BLaER1 (cell line): ENCODE data around the gene KLHL17.
"Not testable (repeated sequence)": the region's sequence is repeated elsewhere in the genome, so short reads cannot be mapped to it uniquely, and the experiment has no call there.

Experiments
- H3K27ac ChIP-seq: shearing (Covaris generic); formaldehyde crosslinking; 2 replicates; pipeline ENCODE4 v1.8.1; 2022
- H3K27me3 ChIP-seq: shearing (Covaris generic); formaldehyde crosslinking; 2 replicates; pipeline ENCODE4 v1.8.1; 2022
- H3K36me3 ChIP-seq: shearing (Covaris generic); formaldehyde crosslinking; 2 replicates; pipeline ENCODE4 v1.8.1; 2022
- H3K4me1 ChIP-seq: shearing (Covaris generic); formaldehyde crosslinking; 2 replicates; pipeline ENCODE4 v1.8.1; 2022
- H3K4me2 ChIP-seq: shearing (Covaris generic); formaldehyde crosslinking; 2 replicates; pipeline ENCODE4 v1.8.1; 2022
- H3K4me3 ChIP-seq: shearing (Covaris generic); formaldehyde crosslinking; 2 replicates; pipeline ENCODE4 v1.8.1; 2022
- H3K9ac ChIP-seq: shearing (Covaris generic); formaldehyde crosslinking; 2 replicates; pipeline ENCODE4 v1.8.1; 2022
- H3K9me3 ChIP-seq: shearing (Covaris generic); formaldehyde crosslinking; 2 replicates; pipeline ENCODE4 v1.8.1; 2022
- H4K20me1 ChIP-seq: shearing (Covaris generic); formaldehyde crosslinking; 2 replicates; pipeline ENCODE4 v1.8.1; 2022
- Cebpa-rat ChIP-seq: shearing (Covaris generic); IDR thresholded peaks from 2 replicates; pipeline ENCODE4 v1.8.1; 2022

Gene KLHL17

GRCh38 chr1:1005774-1006304 is 45.5 kb downstream of the KLHL17 start:
- H4K20me1 ChIP-seq, result peaks cover 26% of the 10 kb centered on the region; the same call in 1 of the 2 replicates
- peak overlapping the region; percentile 88 for H3K4me2 ChIP-seq
- no peaks in the 10 kb centered on the region for H3K36me3 ChIP-seq
- H3K9me3 ChIP-seq, result peaks cover 4% of the 10 kb centered on the region; the same call in 1 of the 2 replicates
- H3K4me3 ChIP-seq, result no peak overlapping the region
- H3K4me1 ChIP-seq, result peaks cover 50% of the 10 kb centered on the region
- peaks cover 37% of the 10 kb centered on the region for H3K27me3 ChIP-seq
- no peak for TF ChIP-seq Cebpa-rat
- no peak overlapping the region for H3K9ac ChIP-seq
- peak overlapping the region; percentile 68; the same call in 1 of the 2 replicates for H3K27ac ChIP-seq

- Histone ChIP-seq H3K36me3 (no peaks in the 10 kb centered on the region), H3K9me3 (peaks cover 4% of the 10 kb centered on the region; the same call in 1 of the 2 replicates), H3K4me1 (peaks cover 43% of the 10 kb centered on the region), H3K27ac (0 out of 2 replicates have a peak overlapping the region, but pooled peaks have one; percentile 68), H3K9ac (no peak overlapping the region), H3K27me3 (peaks cover 30% of the 10 kb centered on the region), H3K4me2 (no peak overlapping the region), H4K20me1 (peaks cover 21% of the 10 kb centered on the region; the same call in 1 of the 2 replicates), H3K4me3 (no peak overlapping the region)
- no peak for TF ChIP-seq Cebpa-rat
Measured at GRCh38 chr1:1006305-1007159, 46.1 kb downstream of the KLHL17 start.

DNA sequence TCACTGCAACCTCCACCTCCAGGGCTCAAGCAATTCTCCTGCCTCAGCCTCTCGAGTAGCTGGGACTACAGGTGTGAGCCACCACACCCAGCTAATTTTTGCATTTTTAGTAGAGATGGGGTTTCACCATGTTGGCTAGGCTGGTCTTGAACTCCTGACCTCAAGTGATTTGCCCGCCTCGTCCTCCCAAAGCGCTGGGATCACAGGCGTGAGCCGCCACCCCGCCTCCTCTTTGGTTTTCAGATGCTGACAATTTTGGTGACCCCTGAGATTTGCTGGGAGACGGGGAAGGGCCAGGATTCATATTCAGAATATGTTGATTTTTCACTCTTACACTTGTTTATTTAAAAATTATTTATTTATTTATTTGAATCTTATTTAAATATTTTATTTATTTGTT is 49.7 kb downstream of the KLHL17 start:
- H3K4me1 ChIP-seq, result peaks cover 39% of the 10 kb centered on the region
- not testable (repeated sequence) for H4K20me1 ChIP-seq, H3K27ac ChIP-seq, H3K27me3 ChIP-seq, H3K4me3 ChIP-seq, H3K9me3 ChIP-seq, H3K4me2 ChIP-seq, H3K9ac ChIP-seq, H3K36me3 ChIP-seq

GRCh38 chr1:1011396-1011949 is 51.1 kb downstream of the KLHL17 start:
- H3K4me3 ChIP-seq, result no peak overlapping the region
- no peak overlapping the region for H3K9ac ChIP-seq
- TF ChIP-seq Cebpa-rat, result no peak
- H3K4me1 ChIP-seq, result peaks cover 37% of the 10 kb centered on the region
- H3K9me3 ChIP-seq, result peaks cover 4% of the 10 kb centered on the region; the same call in 1 of the 2 replicates
- H3K36me3 ChIP-seq, result no peaks in the 10 kb centered on the region
- no peaks in the 10 kb centered on the region for H4K20me1 ChIP-seq
- no peaks in the 10 kb centered on the region for H3K27me3 ChIP-seq
- no peak overlapping the region for H3K27ac ChIP-seq
- H3K4me2 ChIP-seq, result no peak overlapping the region

- H3K4me1 ChIP-seq, result peaks cover 42% of the 10 kb centered on the region
- peak overlapping the region; percentile 75 for H3K4me3 ChIP-seq
- not testable (repeated sequence) for H3K27me3 ChIP-seq, H3K9me3 ChIP-seq, H3K36me3 ChIP-seq, H4K20me1 ChIP-seq
- peak overlapping the region; percentile 80 for H3K9ac ChIP-seq
- peak overlapping the region; percentile 83 for H3K27ac ChIP-seq
- H3K4me2 ChIP-seq, result peak overlapping the region; percentile 98
Measured at GRCh38 chr1:1012736-1013104, 52.3 kb downstream of the KLHL17 start.

- no peaks in the 10 kb centered on the region for H3K27me3 ChIP-seq
- H3K9me3 ChIP-seq, result peaks cover 4% of the 10 kb centered on the region; the same call in 1 of the 2 replicates
- no peak for TF ChIP-seq Cebpa-rat
- peak within 1 kb of the TSS; percentile 75 for H3K4me3 ChIP-seq
- no peaks in the 10 kb centered on the region for H3K36me3 ChIP-seq
- H3K4me1 ChIP-seq, result peaks cover 42% of the 10 kb centered on the region
- no peaks in the 10 kb centered on the region for H4K20me1 ChIP-seq
- peak within 1 kb of the TSS; percentile 80 for H3K9ac ChIP-seq
- H3K27ac ChIP-seq, result peak within 1 kb of the TSS; percentile 83
- H3K4me2 ChIP-seq, result peak within 1 kb of the TSS; percentile 98
Measured at GRCh38 chr1:1013105-1013921, 52.9 kb downstream of the KLHL17 start, which contains the start of gene ISG15. ISG15 (plus strand) TSS chr1:1013497; CDS start chr1:1013574, 77 bp downstream.

GRCh38 chr1:1013922-1014648 is 53.7 kb downstream of the KLHL17 start:
- H4K20me1 ChIP-seq, result no peaks in the 10 kb centered on the region
- H3K27me3 ChIP-seq, result no peaks in the 10 kb centered on the region
- H3K9ac ChIP-seq, result peak overlapping the region; percentile 80
- peak overlapping the region; percentile 75 for H3K4me3 ChIP-seq
- no peaks in the 10 kb centered on the region for H3K36me3 ChIP-seq
- no peak for TF ChIP-seq Cebpa-rat
- H3K9me3 ChIP-seq, result peaks cover 4% of the 10 kb centered on the region; the same call in 1 of the 2 replicates
- H3K27ac ChIP-seq, result peak overlapping the region; percentile 83
- peaks cover 46% of the 10 kb centered on the region for H3K4me1 ChIP-seq
- H3K4me2 ChIP-seq, result peak overlapping the region; percentile 98

DNA sequence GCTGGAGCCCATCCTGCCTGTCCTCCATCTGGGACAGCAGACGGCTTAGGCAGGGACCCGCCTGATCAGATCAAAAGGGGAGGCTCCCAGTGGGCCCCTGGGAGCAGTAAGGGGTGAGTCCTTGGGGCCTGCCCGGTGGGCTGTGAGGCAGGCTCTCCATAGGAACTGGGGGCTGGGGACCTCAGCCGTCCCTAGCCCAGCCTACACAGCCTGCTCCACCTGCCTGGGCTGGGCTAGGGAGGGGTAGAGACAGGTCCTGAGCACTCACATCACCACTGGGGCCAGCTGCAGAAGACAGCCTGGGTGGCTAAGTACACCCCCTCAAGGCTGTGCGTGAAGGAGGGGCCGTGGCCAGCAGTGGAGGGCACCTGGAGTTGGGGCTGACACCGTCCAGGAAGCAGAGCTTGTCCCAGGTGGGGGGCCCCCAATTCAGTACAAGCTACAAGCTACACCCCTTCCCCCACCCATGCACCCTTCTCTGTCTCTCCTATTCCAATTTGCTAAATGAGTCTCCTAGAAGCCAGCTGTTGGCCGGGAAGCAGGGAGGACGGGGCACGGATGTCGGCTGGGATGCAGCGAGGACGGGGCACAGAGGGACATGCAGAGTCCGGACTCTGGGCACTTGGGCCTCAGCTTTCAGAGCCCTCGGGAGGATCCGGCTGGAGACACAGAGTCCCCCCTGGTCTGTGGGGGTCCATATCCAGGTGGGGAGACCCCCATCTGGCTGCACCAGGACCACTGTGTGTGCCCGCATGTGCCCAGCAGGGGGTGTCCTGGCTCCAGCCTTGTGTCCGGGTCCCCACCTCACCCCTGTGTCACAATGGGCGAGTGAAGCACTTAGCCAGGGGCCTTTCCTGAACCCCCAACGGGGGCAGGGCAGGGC is 54.7 kb downstream of the KLHL17 start:
- Histone ChIP-seq H3K4me3 (peak overlapping the region; percentile 75), H3K27me3 (no peaks in the 10 kb centered on the region), H3K9me3 (no peaks in the 10 kb centered on the region), H3K4me2 (peak overlapping the region; percentile 98), H3K27ac (peak overlapping the region; percentile 83), H3K9ac (peak overlapping the region; percentile 80), H4K20me1 (no peaks in the 10 kb centered on the region), H3K36me3 (no peaks in the 10 kb centered on the region), H3K4me1 (peaks cover 48% of the 10 kb centered on the region)
- no peak for TF ChIP-seq Cebpa-rat
